Neutrophil (primary cell): ENCODE data around the gene TSHZ2.

Experiments
- H3K27ac ChIP-seq: fragments of 200-600 bp; sonication (generic); 2 replicates; pipeline ENCODE4 v1.5.1; 2016; ENCODE audit warnings: mild to moderate bottlenecking, moderate library complexity
- H3K27me3 ChIP-seq: fragments of 200-600 bp; sonication (generic); 2 replicates; pipeline ENCODE4 v1.6.0; 2016; ENCODE audit warnings: mild to moderate bottlenecking
- H3K36me3 ChIP-seq: fragments of 200-600 bp; sonication (generic); 2 replicates; pipeline ENCODE4 v1.5.1; 2017
- H3K4me1 ChIP-seq, 2 experiments: fragments of 200-600 bp in 1 of 2; sonication (generic) in 1 of 2; 1 replicate in 1 of 2; 2 replicates in 1 of 2; pipeline versions ENCODE4 v1.5.1 to v1.6.1; 2013 to 2016; ENCODE audit warnings: low read depth in 1 of 2, low read length in 1 of 2, mild to moderate bottlenecking in 1 of 2, moderate library complexity in 1 of 2; ENCODE audit not compliant: control insufficient read depth in 1 of 2, insufficient read depth in 1 of 2
- H3K4me3 ChIP-seq, 2 experiments: fragments of 200-600 bp in 1 of 2; sonication (generic) in 1 of 2; 1 replicate in 1 of 2; 2 replicates in 1 of 2; pipeline ENCODE4 v1.5.1; 2013 to 2016; ENCODE audit warnings: low read depth in 1 of 2, low read length in 1 of 2, mild to moderate bottlenecking in 1 of 2, moderate library complexity in 1 of 2
- H3K9me3 ChIP-seq: fragments of 200-600 bp; sonication (generic); 2 replicates; pipeline ENCODE4 v1.5.1; 2016
- TF ChIP-seq, protein P1 (sequence below): fragments of 200-600 bp; sonication (generic); IDR thresholded peaks from 2 replicates; pipeline ENCODE4 v1.5.1; 2016; ENCODE audit warnings: antibody characterized with exemption

Gene TSHZ2

DNA sequence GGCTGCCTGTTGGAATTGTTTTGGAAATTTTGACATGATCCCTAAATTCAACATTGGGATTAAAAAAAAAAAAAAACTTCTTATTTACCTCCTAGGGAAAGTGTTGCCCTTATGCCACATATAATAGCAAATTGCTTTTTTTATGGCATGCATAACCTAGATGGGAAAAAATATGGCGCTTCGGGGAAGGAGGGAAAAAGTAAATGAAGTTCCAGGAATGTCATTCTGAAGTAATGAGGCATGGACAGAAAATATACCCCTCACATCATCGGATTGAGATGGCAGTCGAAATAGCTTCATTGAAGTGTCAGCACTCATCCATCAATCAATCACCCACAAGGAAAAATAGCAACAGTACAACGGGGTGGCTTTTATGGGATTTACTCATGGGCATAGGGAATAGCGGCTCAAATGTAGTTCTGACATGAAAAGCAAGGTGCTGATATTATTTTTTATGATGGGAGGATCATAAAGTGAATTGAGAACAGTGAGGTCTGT is 516.7 kb downstream of the TSHZ2 start:
- TF ChIP-seq, protein P1, sequence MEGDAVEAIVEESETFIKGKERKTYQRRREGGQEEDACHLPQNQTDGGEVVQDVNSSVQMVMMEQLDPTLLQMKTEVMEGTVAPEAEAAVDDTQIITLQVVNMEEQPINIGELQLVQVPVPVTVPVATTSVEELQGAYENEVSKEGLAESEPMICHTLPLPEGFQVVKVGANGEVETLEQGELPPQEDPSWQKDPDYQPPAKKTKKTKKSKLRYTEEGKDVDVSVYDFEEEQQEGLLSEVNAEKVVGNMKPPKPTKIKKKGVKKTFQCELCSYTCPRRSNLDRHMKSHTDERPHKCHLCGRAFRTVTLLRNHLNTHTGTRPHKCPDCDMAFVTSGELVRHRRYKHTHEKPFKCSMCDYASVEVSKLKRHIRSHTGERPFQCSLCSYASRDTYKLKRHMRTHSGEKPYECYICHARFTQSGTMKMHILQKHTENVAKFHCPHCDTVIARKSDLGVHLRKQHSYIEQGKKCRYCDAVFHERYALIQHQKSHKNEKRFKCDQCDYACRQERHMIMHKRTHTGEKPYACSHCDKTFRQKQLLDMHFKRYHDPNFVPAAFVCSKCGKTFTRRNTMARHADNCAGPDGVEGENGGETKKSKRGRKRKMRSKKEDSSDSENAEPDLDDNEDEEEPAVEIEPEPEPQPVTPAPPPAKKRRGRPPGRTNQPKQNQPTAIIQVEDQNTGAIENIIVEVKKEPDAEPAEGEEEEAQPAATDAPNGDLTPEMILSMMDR = no peak
- Histone ChIP-seq H3K4me1 (no peaks in the 10 kb centered on the region), H3K4me3 (no peak overlapping the region), H3K27ac (no peak overlapping the region), H3K27me3 (peaks cover 8% of the 10 kb centered on the region), H3K36me3 (no peaks in the 10 kb centered on the region), H3K9me3 (no peaks in the 10 kb centered on the region)

DNA sequence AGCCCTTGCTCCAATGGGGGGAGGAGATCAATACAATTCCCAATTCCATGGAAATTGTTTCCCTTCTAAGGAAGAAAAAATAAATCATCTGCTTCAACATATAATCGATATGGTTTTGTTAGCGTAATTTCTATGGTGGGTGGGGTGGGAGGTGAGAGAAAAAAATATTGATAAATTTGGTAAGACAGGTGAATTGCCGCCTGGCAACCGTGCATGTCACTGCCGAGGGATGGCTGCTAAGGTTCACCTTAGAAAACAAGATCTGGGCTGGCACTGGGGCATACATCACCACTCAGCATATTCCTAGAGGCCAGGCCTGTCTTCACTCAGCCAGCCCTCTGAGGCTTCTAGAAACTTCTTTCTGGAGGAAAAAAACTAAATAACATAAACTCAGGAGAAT is 517.4 kb downstream of the TSHZ2 start:
- H3K9me3 ChIP-seq = no peaks in the 10 kb centered on the region
- no peak overlapping the region for H3K27ac ChIP-seq
- H3K36me3 ChIP-seq = no peaks in the 10 kb centered on the region
- H3K4me1 ChIP-seq = no peaks in the 10 kb centered on the region
- peaks cover 8% of the 10 kb centered on the region for H3K27me3 ChIP-seq
- TF ChIP-seq, protein P1 = no peak
- H3K4me3 ChIP-seq = no peak overlapping the region

DNA sequence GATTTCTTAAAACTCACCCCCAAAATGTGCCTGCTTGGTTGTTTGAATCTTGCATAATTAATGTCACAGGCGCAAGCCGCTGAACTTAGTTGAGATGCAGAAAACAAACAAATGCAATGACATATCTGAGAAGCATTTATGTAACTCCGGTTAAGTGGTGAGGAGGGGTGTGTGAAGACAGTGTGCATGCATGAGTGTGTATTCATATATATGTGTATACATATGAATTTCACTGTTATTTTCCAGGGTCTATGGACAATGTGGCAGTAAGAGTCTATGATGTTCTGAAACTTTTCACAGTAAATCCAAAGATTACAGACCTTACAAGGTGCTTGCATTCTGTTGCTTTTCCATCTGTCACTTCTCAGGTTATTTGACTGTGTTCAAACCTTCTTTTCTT is 518.5 kb downstream of the TSHZ2 start:
- no peaks in the 10 kb centered on the region for H3K9me3 ChIP-seq
- no peaks in the 10 kb centered on the region for H3K4me1 ChIP-seq
- peaks cover 10% of the 10 kb centered on the region for H3K27me3 ChIP-seq
- H3K4me3 ChIP-seq = no peak overlapping the region
- TF ChIP-seq, protein P1 = no peak
- no peaks in the 10 kb centered on the region for H3K36me3 ChIP-seq
- no peak overlapping the region for H3K27ac ChIP-seq

DNA sequence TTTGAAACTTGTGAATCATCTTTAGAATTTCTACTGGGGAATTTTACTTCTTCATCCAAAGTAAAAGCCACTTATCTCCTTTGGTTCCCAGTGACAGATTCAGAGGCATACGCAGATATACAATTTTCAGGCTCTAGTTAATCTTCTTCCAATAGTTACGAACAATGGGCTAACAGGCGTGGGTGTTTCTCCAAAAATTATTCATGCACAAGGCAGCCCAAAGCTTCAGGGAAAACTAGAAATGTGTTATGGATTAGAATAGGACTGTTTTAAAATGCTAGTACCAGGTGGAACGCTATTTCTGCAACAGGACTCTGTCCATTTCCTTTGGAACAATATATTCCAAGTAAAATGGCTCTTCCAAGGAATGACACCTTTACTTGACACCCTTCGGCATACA is 519.3 kb downstream of the TSHZ2 start:
- peaks cover 18% of the 10 kb centered on the region for H3K27me3 ChIP-seq
- no peaks in the 10 kb centered on the region for H3K36me3 ChIP-seq
- no peak overlapping the region for H3K27ac ChIP-seq
- no peak overlapping the region for H3K4me3 ChIP-seq
- TF ChIP-seq, protein P1 = no peak
- H3K9me3 ChIP-seq = no peaks in the 10 kb centered on the region
- H3K4me1 ChIP-seq = no peaks in the 10 kb centered on the region

DNA sequence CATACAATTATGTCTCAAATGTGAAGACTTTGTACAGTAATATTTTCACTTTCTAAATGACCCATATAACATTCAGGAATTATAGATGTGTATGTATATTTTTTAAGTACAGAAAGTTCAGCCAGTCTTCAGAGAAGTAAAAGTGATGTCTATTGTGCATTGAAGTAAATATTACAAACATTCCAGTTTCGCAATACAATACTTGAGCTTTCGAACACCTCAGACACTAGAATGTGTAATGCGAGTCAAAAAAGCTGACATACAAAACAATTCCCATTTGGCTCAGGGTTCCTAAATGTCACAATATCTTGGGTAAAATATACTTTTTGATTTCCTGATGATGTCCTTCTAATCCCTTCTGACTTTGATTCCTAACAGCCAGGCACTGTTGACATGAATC is 520.1 kb downstream of the TSHZ2 start:
- H3K36me3 ChIP-seq = no peaks in the 10 kb centered on the region
- H3K4me1 ChIP-seq = no peaks in the 10 kb centered on the region
- TF ChIP-seq, protein P1 = no peak
- peaks cover 18% of the 10 kb centered on the region for H3K27me3 ChIP-seq
- no peaks in the 10 kb centered on the region for H3K9me3 ChIP-seq
- no peak overlapping the region for H3K27ac ChIP-seq
- H3K4me3 ChIP-seq = no peak overlapping the region
